Cardiac muscle cell (in vitro differentiated cells and primary cell): ENCODE results near the gene IFI6. TPM values are rescaled to one million over a fixed set of nuclear protein-coding genes. Genes with fewer than 3 reads are reported as not detected.
A peak's percentile ranks its signal among the peaks of the same experiment; 100 is the strongest.
"Not testable (repeated sequence)": the region's sequence is repeated elsewhere in the genome, so short reads cannot be mapped to it uniquely, and the experiment has no call there.

Experiments used
- DNase-seq, 2 donors: peaks; one replicate each; pipeline versions ENCODE4 v3.0.0 to v3.0.0-alpha.2; 2010 to 2017; ENCODE audit warnings: low read depth in 1 of 2, low spot score in 1 of 2
- H3K27ac ChIP-seq: fragments of 200-600 bp; sonication (generic); 2 replicates; pipeline ENCODE4 v1.5.1; 2016
- H3K27me3 ChIP-seq: fragments of 200-600 bp; sonication (generic); 2 replicates; pipeline ENCODE4 v1.6.0; 2016; ENCODE audit warnings: control low read depth
- H3K36me3 ChIP-seq: fragments of 200-600 bp; sonication (generic); 2 replicates; pipeline ENCODE4 v1.5.1; 2016; ENCODE audit warnings: control low read depth
- H3K4me1 ChIP-seq: fragments of 200-600 bp; sonication (generic); 2 replicates; pipeline ENCODE4 v1.8.1; 2017; ENCODE audit warnings: low read depth, mild to moderate bottlenecking, mixed run types
- H3K4me3 ChIP-seq: fragments of 200-600 bp; sonication (generic); 2 replicates; pipeline ENCODE4 v1.5.1; 2016; ENCODE audit warnings: mild to moderate bottlenecking
- H3K9me3 ChIP-seq: fragments of 200-600 bp; sonication (generic); 2 replicates; pipeline ENCODE4 v1.5.1; 2017; ENCODE audit warnings: low read depth, mild to moderate bottlenecking, control low read depth
- CTCF ChIP-seq: IDR thresholded peaks from 2 replicates; pipeline ENCODE4 v1.5.1; 2012; ENCODE audit warnings: low read depth, mild to moderate bottlenecking, low read length
- polyA plus RNA-seq: library from polyadenylated mRNA; unstranded; fragments of >200 nt; fragmentation: Nextera tagmentation; extraction: Ambion mirVana; gene quantifications from 2 replicates; pipeline ENCODE4 v1.2.1, GENCODE V29; 2016
- total RNA-seq: library from RNA; depleted of rRNA; stranded (reverse); fragments of >200 nt; gene quantifications from 2 replicates; pipeline ENCODE4 v1.2.3, GENCODE V29; 2016

Gene IFI6
- total and polyA plus RNA-seq, 2 experiments from 2014 or later, result 30.4 to 35.2 TPM

- H3K4me1 ChIP-seq, result peaks cover 9% of the 10 kb centered on the region
- no peaks in the 10 kb centered on the region for H3K27me3 ChIP-seq
- no peaks in the 10 kb centered on the region for H3K36me3 ChIP-seq
- peak in 1 of 2 donors; percentile 0 for DNase-seq
- no peaks in the 10 kb centered on the region for H3K9me3 ChIP-seq
- TF ChIP-seq CTCF, result no peak
- no peak overlapping the region for H3K4me3 ChIP-seq
- H3K27ac ChIP-seq, result peak overlapping the region; percentile 46
These were observed 41.2 kb upstream of the IFI6 start for GRCh38 chr1:27713139-27713725.

- Histone ChIP-seq H3K4me3 (no peak overlapping the region), H3K27ac (no peak overlapping the region)
- TF ChIP-seq CTCF, result no peak
These were observed 38.6 kb upstream of the IFI6 start for GRCh38 chr1:27710574-27710973.

GRCh38 chr1:27705545-27705944 is 33.6 kb upstream of the IFI6 start:
- no peaks in the 10 kb centered on the region for H3K9me3 ChIP-seq
- no peaks in the 10 kb centered on the region for H3K4me1 ChIP-seq
- TF ChIP-seq CTCF, result no peak
- H3K27ac ChIP-seq, result no peak overlapping the region
- no peaks in the 10 kb centered on the region for H3K27me3 ChIP-seq
- no peak for DNase-seq
- H3K36me3 ChIP-seq, result no peaks in the 10 kb centered on the region
- H3K4me3 ChIP-seq, result no peak overlapping the region

More at GRCh38 chr1:27710574-27710973, 38.6 kb upstream of the IFI6 start:
- no peak for DNase-seq
- Histone ChIP-seq H3K27me3 (no peaks in the 10 kb centered on the region), H3K36me3 (no peaks in the 10 kb centered on the region), H3K4me1 (peaks cover 9% of the 10 kb centered on the region), H3K9me3 (no peaks in the 10 kb centered on the region)

GRCh38 chr1:27704958-27705357 is 33.0 kb upstream of the IFI6 start:
- Histone ChIP-seq H3K27me3 (no peaks in the 10 kb centered on the region), H3K27ac (no peak overlapping the region), H3K4me1 (no peaks in the 10 kb centered on the region), H3K4me3 (no peak overlapping the region), H3K9me3 (no peaks in the 10 kb centered on the region), H3K36me3 (no peaks in the 10 kb centered on the region)
- no peak for DNase-seq
- no peak for TF ChIP-seq CTCF

- H3K4me1 ChIP-seq, H3K4me3 ChIP-seq, H3K36me3 ChIP-seq, DNase-seq, H3K27me3 ChIP-seq, H3K9me3 ChIP-seq, H3K27ac ChIP-seq: not testable (repeated sequence)
These were observed 24.8 kb upstream of the IFI6 start for GRCh38 chr1:27696835-27697234.

GRCh38 chr1:27690183-27690582 is 18.2 kb upstream of the IFI6 start:
- no peaks in the 10 kb centered on the region for H3K9me3 ChIP-seq
- H3K27me3 ChIP-seq, result no peaks in the 10 kb centered on the region
- H3K36me3 ChIP-seq, result no peaks in the 10 kb centered on the region
- no peaks in the 10 kb centered on the region for H3K4me1 ChIP-seq
- no peak for TF ChIP-seq CTCF
- H3K27ac ChIP-seq, result no peak overlapping the region
- DNase-seq, result no peak
- H3K4me3 ChIP-seq, result no peak overlapping the region
